ENCODE results near the gene FSD1L. TPM values are rescaled to one million over a fixed set of nuclear protein-coding genes. Genes with fewer than 3 reads are reported as not detected.

FSD1L gene
- total and polyA plus RNA-seq, 2 of the 13 experiments (the other 11 are each of a cell fraction or from before 2014, with no cell fraction given) = 4.1 to 5.1 TPM

DNA sequence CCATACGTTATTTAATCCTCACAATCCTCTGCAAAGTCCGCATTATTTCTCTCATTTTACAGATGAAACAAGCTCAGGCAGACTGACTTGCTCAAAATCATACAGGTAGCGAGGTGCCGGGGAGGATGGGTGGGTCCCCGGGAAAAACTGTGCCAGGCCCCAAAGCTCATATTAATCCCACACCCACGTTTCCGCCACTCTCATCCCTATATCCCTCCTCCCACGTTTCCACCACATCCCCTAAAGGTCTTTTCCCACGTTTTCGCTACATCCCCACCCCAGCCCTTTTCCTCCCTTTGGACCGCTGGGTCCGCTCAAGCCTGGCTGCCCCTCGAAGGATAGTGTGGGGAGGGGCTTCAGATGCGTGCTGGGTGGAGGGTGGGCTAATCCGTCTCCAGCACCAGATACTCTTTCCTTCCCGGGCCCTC, 434 bp upstream of the FSD1L start (continued):
- TF ChIP-seq FOXO4 (CRISPR knock-in tag; conservative IDR thresholded peaks at IDR 0.05) (0 out of 2 replicates have a peak, but pooled peaks have one; percentile 45), YEATS4 (CRISPR knock-in tag; IDR thresholded peaks at IDR 0.05; ENCODE audit: borderline replicate concordance) (no peak), GTF3A (CRISPR knock-in tag; conservative IDR thresholded peaks at IDR 0.05) (no peak), STAT5B (CRISPR knock-in tag; IDR thresholded peaks at IDR 0.05) (no peak), BCL6 (CRISPR knock-in tag; IDR thresholded peaks at IDR 0.05) (no peak), ZNF329 (CRISPR knock-in tag; IDR thresholded peaks at IDR 0.05; ENCODE audit: low read depth) (no peak), EEA1 (CRISPR knock-in tag; IDR thresholded peaks at IDR 0.05; ENCODE audit: borderline replicate concordance) (no peak), ARNT2 (CRISPR knock-in tag; IDR thresholded peaks at IDR 0.05; ENCODE audit: low read depth) (no peak), ZNF580 (CRISPR knock-in tag; IDR thresholded peaks at IDR 0.05; ENCODE audit: borderline replicate concordance, low read depth) (no peak), JUNB (CRISPR knock-in tag; IDR thresholded peaks at IDR 0.05; ENCODE audit: borderline replicate concordance) (no peak), ZNF142 (CRISPR knock-in tag; IDR thresholded peaks at IDR 0.05) (no peak), ZNF512 (CRISPR knock-in tag; IDR thresholded peaks at IDR 0.05) (no peak), ATF4 (CRISPR knock-in tag; IDR thresholded peaks at IDR 0.05) (0 out of 4 replicates have a peak, but pooled peaks of 1 of the 2 experiments have one; percentile 10)
- TF ChIP-seq, protein P1, sequence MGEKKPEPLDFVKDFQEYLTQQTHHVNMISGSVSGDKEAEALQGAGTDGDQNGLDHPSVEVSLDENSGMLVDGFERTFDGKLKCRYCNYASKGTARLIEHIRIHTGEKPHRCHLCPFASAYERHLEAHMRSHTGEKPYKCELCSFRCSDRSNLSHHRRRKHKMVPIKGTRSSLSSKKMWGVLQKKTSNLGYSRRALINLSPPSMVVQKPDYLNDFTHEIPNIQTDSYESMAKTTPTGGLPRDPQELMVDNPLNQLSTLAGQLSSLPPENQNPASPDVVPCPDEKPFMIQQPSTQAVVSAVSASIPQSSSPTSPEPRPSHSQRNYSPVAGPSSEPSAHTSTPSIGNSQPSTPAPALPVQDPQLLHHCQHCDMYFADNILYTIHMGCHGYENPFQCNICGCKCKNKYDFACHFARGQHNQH (CRISPR knock-in tag; IDR thresholded peaks at IDR 0.05) = no peak
- TF ChIP-seq, protein P2, sequence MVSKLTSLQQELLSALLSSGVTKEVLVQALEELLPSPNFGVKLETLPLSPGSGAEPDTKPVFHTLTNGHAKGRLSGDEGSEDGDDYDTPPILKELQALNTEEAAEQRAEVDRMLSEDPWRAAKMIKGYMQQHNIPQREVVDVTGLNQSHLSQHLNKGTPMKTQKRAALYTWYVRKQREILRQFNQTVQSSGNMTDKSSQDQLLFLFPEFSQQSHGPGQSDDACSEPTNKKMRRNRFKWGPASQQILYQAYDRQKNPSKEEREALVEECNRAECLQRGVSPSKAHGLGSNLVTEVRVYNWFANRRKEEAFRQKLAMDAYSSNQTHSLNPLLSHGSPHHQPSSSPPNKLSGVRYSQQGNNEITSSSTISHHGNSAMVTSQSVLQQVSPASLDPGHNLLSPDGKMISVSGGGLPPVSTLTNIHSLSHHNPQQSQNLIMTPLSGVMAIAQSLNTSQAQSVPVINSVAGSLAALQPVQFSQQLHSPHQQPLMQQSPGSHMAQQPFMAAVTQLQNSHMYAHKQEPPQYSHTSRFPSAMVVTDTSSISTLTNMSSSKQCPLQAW (CRISPR knock-in tag; IDR thresholded peaks at IDR 0.05) = peak; percentile 54; the same call in 1 of the 2 replicates

Measured in HepG2 (cell line).